ENCODE data around the gene TNFRSF4.

Gene TNFRSF4

DNA sequence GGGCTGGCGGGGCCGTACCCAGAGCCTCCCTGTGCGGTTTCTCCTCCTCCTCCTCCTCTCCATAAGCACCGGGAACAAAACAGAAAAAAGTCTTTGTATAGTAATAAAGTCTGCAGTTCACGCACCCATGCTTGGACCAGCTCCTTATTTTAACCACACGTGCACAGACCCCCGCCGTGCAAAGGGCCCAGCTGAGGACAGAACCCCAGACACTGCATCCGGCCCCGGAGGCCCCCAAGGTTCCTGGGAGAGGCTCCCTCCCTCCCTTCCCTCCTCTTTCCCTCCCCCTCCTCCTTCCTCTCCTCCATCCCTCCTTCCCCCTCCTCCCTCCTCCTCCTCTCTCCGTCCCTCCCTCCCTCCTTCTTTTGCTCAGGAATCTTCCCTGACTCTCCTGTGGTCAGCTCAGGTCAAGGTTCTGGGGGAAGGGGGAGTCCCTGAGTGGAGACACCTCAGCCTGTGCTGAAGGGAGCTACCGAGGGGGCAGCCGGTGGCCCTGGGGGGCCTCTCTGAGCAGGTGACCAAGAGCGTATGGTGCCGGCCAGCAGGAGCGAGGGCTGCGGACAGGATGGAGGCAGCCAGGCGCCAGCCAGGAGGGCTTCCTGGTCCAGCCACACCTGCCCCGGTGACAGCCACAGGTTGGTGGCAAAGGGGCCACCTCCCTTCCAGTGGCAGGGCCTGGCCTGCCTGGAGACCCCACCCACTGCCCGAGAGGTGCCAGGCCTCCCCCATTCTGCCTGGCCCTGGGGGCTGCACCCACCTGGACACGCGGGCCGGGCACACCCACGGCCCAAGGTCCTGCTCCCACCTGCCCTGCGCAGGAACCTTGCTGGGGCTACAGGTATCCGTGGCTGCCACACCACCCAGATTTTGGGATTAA is 43.5 kb downstream of the TNFRSF4 start:
- TF ChIP-seq, protein P1, sequence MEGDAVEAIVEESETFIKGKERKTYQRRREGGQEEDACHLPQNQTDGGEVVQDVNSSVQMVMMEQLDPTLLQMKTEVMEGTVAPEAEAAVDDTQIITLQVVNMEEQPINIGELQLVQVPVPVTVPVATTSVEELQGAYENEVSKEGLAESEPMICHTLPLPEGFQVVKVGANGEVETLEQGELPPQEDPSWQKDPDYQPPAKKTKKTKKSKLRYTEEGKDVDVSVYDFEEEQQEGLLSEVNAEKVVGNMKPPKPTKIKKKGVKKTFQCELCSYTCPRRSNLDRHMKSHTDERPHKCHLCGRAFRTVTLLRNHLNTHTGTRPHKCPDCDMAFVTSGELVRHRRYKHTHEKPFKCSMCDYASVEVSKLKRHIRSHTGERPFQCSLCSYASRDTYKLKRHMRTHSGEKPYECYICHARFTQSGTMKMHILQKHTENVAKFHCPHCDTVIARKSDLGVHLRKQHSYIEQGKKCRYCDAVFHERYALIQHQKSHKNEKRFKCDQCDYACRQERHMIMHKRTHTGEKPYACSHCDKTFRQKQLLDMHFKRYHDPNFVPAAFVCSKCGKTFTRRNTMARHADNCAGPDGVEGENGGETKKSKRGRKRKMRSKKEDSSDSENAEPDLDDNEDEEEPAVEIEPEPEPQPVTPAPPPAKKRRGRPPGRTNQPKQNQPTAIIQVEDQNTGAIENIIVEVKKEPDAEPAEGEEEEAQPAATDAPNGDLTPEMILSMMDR (IDR thresholded peaks at IDR 0.05; ENCODE audit: low read depth, low read length) = no peak
- no peak overlapping the region for H3K4me3 ChIP-seq (ENCODE audit: low read depth, low read length)
- no peak for DNase-seq (ENCODE audit: low read depth, low spot score)
- in situ Hi-C loops (cut with HindIII; ENCODE audit: low sequenced_read_pairs) = no loop called here

DNA sequence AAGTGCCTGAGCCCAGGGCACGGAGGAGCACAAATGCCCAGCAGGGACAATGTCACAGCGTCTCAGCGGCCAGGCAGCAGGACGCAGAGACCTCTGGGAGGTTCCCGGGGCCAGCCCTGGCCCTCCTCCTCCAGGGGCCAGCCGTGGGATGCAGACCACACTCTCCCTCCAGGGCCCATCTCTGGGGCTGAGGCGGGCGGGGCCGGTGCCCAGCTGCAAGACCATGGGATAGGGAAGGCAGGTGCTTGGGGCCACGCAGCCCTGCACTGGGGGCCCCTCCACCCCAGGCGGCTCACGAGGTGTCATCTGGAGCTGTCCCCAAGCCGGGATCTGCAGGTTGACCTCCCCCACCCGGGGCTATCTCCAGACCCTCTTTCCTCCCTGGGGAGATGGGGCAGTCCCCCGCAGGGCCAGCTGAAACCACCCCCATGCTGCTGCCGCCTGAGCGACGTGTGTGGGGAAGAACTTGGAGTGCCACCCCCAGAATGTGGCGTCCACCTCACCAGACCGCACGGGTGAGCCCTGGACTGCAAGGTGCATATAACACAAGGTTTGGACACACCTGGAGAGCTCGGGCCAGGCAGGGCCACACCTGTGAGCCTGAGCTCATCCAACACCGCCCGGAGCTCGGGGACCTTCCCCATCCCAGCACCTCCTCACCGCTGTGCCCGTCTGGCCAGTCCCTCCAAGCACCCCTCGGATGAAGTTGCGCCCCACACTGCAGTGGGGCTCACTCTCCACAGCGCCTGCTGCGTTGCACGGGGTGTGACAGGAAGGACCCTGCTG is 44.3 kb downstream of the TNFRSF4 start:
- no peak overlapping the region for H3K4me3 ChIP-seq (ENCODE audit: low read depth, low read length)
- no peak for DNase-seq (ENCODE audit: low read depth, low spot score)
- in situ Hi-C loops (cut with HindIII; ENCODE audit: low sequenced_read_pairs) = no loop called here
- TF ChIP-seq, protein P1 (IDR thresholded peaks at IDR 0.05; ENCODE audit: low read depth, low read length) = no peak

DNA sequence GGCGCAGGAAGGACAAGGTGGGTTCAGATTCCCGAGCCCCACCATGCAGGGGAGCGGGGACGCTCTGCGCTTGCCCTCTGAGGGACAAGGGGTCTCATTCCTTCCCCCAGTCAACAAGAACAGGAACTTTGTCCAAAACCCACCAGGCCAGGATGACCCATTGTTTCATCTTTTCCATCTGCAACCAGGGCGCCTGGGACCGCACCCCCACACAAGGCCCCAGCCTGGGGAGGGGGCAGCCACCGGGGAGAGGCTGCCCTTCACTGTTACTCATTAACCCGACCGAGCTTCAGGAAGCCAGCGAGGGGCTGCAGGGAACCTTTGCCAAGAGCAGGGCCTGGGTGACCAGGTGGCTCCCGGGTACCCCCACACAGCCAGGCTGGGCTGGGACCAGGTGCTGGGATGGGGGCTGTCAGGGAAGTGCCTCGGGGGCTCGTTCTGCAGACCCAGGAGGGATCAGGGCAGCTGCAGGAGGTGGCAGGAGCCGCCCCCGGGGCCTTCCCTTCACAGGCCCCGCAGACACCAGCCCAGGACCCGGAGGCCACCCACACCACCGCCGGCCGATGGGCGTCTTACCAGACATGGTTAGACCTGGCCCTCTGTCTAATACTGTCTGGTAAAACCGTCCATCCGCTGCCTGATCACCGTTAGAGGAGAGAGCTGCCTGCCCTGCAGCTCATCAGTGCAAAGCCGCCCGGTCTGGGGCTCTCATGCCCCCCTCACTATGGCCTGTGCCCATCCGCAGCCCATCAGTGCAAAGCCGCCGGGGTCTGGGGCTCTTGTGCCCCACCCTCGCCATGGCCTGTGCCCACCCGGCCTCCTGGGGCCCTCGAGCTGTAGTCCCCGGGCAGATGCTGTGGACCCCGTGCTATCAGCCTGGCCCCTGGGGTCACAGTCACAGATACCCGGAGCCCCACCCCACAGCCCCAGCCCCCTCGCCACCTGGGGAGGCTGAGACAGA is 45.2 kb downstream of the TNFRSF4 start:
- no peak overlapping the region for H3K4me3 ChIP-seq (ENCODE audit: low read depth, low read length)
- in situ Hi-C loops (cut with HindIII; ENCODE audit: low sequenced_read_pairs) = no loop called here
- no peak for DNase-seq (ENCODE audit: low read depth, low spot score)
- TF ChIP-seq, protein P1 (IDR thresholded peaks at IDR 0.05; ENCODE audit: low read depth, low read length) = no peak

DNA sequence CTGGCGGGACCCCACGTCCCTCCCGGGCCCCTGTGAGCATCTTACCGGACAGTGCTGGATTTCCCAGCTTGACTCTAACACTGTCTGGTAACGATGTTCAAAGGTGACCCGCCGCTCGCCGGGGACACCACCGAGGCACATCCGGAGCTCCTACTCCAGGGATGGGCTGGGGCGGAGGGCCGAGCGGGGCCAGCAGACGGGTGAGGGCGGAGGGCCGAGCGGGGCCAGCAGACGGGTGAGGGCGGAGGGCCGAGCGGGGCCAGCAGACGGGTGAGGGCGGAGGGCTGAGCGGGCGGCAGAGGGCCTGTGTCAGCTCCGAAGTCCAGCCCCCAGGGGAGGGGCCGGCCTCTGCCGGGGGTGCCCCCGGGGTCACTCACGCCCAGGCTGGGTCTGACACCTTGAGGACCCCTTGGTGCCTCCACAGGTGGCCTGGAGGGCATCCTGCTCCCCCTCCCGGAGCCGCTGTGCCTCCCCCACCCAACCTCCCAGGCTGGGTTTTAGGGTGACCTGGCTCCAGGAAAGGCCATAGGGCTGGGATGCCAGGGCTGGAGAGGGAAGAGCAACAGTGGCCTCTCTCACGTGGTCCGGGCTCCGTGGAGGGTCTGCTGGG is 46.0 kb downstream of the TNFRSF4 start:
- no peak overlapping the region for H3K4me3 ChIP-seq (ENCODE audit: low read depth, low read length)
- no peak for DNase-seq (ENCODE audit: low read depth, low spot score)
- TF ChIP-seq, protein P1 (IDR thresholded peaks at IDR 0.05; ENCODE audit: low read depth, low read length) = no peak
- in situ Hi-C loops (cut with HindIII; ENCODE audit: low sequenced_read_pairs) = no loop called here

DNA sequence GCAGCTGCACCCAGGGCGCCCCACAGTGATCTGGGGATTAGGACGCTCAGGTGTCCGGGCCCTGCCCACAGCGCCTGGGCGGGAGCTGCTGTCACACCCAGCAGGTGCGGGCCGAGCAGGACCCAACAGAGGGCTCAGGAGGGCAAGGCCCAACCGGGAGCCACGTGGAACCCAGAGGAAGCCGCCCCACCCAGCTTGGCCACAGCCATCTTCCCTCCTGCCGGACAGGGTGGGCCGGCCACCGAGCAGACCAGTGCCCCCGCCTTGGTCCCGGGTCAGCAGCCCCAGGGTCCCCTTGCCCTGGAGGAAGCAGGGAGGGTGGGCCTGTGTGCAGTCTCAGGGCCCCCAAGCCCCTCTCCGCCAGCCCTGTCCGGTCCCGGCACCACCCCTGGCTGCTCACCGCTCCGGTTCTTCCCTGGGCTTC is 46.5 kb downstream of the TNFRSF4 start:
- no peak for DNase-seq (ENCODE audit: low read depth, low spot score)
- no peak overlapping the region for H3K4me3 ChIP-seq (ENCODE audit: low read depth, low read length)
- TF ChIP-seq, protein P1 (IDR thresholded peaks at IDR 0.05; ENCODE audit: low read depth, low read length) = no peak
- in situ Hi-C loops (cut with HindIII; ENCODE audit: low sequenced_read_pairs) = no loop called here

All from astrocyte of the spinal cord (primary cell).